Vagina (tissue), 2 donors: ENCODE measurements around the gene C20orf144.

ENCODE experiments used
- POLR2A ChIP-seq, 2 donors: fragments of 450-650 bp; IDR thresholded peaks; one replicate each; pipeline ENCODE4 v1.6.1; 2017; ENCODE audit warnings: antibody characterized with exemption in 2 of 2, mild to moderate bottlenecking in 2 of 2, moderate library complexity in 2 of 2
- TF ChIP-seq, protein P1 (sequence below), 3 experiments: fragments of 450-650 bp in 2 of 3; fragments of 200-600 bp in 1 of 3; sonication (generic) in 1 of 3; IDR thresholded peaks; one replicate each; pipeline ENCODE4 v1.5.1; 2017 to 2019; ENCODE audit warnings: antibody characterized with exemption in 3 of 3, mild to moderate bottlenecking in 2 of 3, moderate library complexity in 2 of 3

DNA sequence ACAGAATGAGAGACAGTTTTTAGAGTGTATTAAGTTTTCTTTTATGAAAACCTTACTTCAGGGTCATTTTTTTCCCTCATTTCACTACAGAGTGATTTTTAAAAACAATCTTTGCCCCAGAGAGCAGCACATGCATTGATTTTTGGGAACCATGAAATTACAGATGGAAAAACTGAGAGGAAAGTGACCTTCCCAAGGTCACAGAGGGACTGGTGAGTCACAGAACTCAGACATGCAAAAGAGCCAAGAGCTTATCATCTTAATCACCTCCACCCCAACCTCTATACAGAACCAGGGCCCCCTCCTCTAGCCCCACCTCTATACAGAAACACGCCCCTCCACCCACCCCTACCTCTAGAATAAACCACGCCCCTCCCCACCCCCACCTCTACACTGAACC lies 47.3 kb downstream of the C20orf144 start:
- TF ChIP-seq, protein P1, sequence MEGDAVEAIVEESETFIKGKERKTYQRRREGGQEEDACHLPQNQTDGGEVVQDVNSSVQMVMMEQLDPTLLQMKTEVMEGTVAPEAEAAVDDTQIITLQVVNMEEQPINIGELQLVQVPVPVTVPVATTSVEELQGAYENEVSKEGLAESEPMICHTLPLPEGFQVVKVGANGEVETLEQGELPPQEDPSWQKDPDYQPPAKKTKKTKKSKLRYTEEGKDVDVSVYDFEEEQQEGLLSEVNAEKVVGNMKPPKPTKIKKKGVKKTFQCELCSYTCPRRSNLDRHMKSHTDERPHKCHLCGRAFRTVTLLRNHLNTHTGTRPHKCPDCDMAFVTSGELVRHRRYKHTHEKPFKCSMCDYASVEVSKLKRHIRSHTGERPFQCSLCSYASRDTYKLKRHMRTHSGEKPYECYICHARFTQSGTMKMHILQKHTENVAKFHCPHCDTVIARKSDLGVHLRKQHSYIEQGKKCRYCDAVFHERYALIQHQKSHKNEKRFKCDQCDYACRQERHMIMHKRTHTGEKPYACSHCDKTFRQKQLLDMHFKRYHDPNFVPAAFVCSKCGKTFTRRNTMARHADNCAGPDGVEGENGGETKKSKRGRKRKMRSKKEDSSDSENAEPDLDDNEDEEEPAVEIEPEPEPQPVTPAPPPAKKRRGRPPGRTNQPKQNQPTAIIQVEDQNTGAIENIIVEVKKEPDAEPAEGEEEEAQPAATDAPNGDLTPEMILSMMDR (IDR thresholded peaks at IDR 0.05), result no peak
- TF ChIP-seq POLR2A (IDR thresholded peaks at IDR 0.05), result no peak
